SK-N-SH treated with all-trans-retinoic acid at 6 μM for 48 hours (cell line): Measurements from ENCODE around the gene DUXA.

ENCODE experiments used
- ARNTL ChIP-seq: fragments of 450-650 bp; formaldehyde crosslinking; IDR thresholded peaks from 2 replicates; pipeline ENCODE4 v1.5.0; 2020; ENCODE audit warnings: low read depth, mild to moderate bottlenecking, moderate library complexity, borderline replicate concordance
- CSDC2 ChIP-seq: fragments of 250-450 bp; sonication (Bioruptor Pico); IDR thresholded peaks from 2 replicates; pipeline ENCODE4 v1.5.0; 2020; ENCODE audit warnings: mild to moderate bottlenecking, moderate library complexity
- ESRRG ChIP-seq: fragments of 250-450 bp; sonication (Bioruptor Pico); IDR thresholded peaks from 2 replicates; pipeline ENCODE4 v1.6.1; 2021; ENCODE audit warnings: mild to moderate bottlenecking
- GLIS3 ChIP-seq: fragments of 250-450 bp; sonication (Bioruptor Pico); IDR thresholded peaks from 2 replicates; pipeline ENCODE4 v1.5.0; 2020; ENCODE audit warnings: mild to moderate bottlenecking, moderate library complexity
- OSR1 ChIP-seq: fragments of 250-450 bp; sonication (Bioruptor Pico); IDR thresholded peaks from 2 replicates; pipeline ENCODE4 v1.8.0; 2022; ENCODE audit warnings: moderate library complexity, mild to moderate bottlenecking, inconsistent platforms
- SNAI2 ChIP-seq: fragments of 250-450 bp; sonication (Bioruptor Pico); IDR thresholded peaks from 2 replicates; pipeline ENCODE4 v1.5.0; 2020; ENCODE audit warnings: mild to moderate bottlenecking, moderate library complexity
- ZFP30 ChIP-seq: fragments of 450-650 bp; formaldehyde crosslinking; IDR thresholded peaks from 2 replicates; pipeline ENCODE4 v1.5.0; 2022; ENCODE audit warnings: mild to moderate bottlenecking, moderate library complexity
- ZNF565 ChIP-seq: fragments of 450-650 bp; formaldehyde crosslinking; conservative IDR thresholded peaks from 2 replicates; pipeline ENCODE4 v1.5.0; 2020; ENCODE audit warnings: low read depth, mild to moderate bottlenecking, moderate library complexity
- ZNF70 ChIP-seq: fragments of 450-650 bp; formaldehyde crosslinking; IDR thresholded peaks from 2 replicates; pipeline ENCODE4 v1.5.0; 2020; ENCODE audit warnings: mild to moderate bottlenecking, moderate library complexity
- ZNF8 ChIP-seq: fragments of 450-650 bp; formaldehyde crosslinking; IDR thresholded peaks from 2 replicates; pipeline ENCODE4 v1.5.0; 2020; ENCODE audit warnings: mild to moderate bottlenecking, moderate library complexity
- TF ChIP-seq, protein P1 (sequence below): fragments of 250-450 bp; sonication (Bioruptor Pico); IDR thresholded peaks from 2 replicates; pipeline ENCODE4 v1.5.0; 2020; ENCODE audit warnings: mild to moderate bottlenecking, moderate library complexity
- TF ChIP-seq, protein P2 (sequence below): fragments of 250-450 bp; sonication (Bioruptor Pico); IDR thresholded peaks from 2 replicates; pipeline ENCODE4 v1.8.0; 2020; ENCODE audit warnings: mild to moderate bottlenecking, moderate library complexity, borderline replicate concordance
- TF ChIP-seq, protein P3 (sequence below): fragments of 250-450 bp; sonication (Bioruptor Pico); IDR thresholded peaks from 2 replicates; pipeline ENCODE4 v1.5.1; 2021; ENCODE audit warnings: mild to moderate bottlenecking, moderate library complexity

DNA sequence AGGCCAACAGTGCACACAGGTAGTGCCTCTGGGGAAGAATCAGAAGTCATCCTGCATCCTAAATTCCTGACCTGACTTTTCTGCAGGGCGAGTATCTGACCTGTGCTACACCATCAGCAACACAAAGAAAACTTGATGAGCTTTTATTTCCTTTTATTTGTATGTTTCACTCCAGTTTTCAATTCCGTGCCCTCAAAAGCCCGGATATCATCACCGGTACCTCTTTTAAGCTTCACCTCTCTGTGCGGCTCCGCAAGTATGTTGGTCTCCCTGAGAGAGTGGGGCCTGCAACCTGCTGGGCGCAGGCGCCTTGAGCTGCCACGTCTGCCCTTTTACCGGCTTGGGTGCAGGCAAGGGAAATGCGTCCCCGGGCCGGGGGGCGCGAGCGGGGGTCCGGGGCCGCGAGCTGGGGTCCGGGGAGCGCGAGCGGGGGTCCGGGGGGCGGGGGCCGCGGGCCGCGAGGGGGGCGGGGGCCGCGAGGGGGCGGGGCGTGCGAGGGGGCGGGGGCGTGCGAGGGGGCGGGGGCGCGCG lies 4.3 kb upstream of the DUXA start:
- TF ChIP-seq SNAI2 (CRISPR knock-in tag): no peak
- TF ChIP-seq ZFP30: no peak
- TF ChIP-seq, protein P1, sequence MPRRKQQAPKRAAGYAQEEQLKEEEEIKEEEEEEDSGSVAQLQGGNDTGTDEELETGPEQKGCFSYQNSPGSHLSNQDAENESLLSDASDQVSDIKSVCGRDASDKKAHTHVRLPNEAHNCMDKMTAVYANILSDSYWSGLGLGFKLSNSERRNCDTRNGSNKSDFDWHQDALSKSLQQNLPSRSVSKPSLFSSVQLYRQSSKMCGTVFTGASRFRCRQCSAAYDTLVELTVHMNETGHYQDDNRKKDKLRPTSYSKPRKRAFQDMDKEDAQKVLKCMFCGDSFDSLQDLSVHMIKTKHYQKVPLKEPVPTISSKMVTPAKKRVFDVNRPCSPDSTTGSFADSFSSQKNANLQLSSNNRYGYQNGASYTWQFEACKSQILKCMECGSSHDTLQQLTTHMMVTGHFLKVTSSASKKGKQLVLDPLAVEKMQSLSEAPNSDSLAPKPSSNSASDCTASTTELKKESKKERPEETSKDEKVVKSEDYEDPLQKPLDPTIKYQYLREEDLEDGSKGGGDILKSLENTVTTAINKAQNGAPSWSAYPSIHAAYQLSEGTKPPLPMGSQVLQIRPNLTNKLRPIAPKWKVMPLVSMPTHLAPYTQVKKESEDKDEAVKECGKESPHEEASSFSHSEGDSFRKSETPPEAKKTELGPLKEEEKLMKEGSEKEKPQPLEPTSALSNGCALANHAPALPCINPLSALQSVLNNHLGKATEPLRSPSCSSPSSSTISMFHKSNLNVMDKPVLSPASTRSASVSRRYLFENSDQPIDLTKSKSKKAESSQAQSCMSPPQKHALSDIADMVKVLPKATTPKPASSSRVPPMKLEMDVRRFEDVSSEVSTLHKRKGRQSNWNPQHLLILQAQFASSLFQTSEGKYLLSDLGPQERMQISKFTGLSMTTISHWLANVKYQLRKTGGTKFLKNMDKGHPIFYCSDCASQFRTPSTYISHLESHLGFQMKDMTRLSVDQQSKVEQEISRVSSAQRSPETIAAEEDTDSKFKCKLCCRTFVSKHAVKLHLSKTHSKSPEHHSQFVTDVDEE (CRISPR knock-in tag): no peak
- TF ChIP-seq ARNTL: no peak
- TF ChIP-seq ZNF70 (CRISPR knock-in tag): no peak
- no peak for TF ChIP-seq CSDC2 (CRISPR knock-in tag)
- TF ChIP-seq, protein P2, sequence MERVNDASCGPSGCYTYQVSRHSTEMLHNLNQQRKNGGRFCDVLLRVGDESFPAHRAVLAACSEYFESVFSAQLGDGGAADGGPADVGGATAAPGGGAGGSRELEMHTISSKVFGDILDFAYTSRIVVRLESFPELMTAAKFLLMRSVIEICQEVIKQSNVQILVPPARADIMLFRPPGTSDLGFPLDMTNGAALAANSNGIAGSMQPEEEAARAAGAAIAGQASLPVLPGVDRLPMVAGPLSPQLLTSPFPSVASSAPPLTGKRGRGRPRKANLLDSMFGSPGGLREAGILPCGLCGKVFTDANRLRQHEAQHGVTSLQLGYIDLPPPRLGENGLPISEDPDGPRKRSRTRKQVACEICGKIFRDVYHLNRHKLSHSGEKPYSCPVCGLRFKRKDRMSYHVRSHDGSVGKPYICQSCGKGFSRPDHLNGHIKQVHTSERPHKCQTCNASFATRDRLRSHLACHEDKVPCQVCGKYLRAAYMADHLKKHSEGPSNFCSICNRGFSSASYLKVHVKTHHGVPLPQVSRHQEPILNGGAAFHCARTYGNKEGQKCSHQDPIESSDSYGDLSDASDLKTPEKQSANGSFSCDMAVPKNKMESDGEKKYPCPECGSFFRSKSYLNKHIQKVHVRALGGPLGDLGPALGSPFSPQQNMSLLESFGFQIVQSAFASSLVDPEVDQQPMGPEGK (CRISPR knock-in tag): no peak
- TF ChIP-seq GLIS3 (CRISPR knock-in tag): no peak
- no peak for TF ChIP-seq OSR1 (CRISPR knock-in tag)
- no peak for TF ChIP-seq ZNF565 (CRISPR knock-in tag)
- TF ChIP-seq, protein P3, sequence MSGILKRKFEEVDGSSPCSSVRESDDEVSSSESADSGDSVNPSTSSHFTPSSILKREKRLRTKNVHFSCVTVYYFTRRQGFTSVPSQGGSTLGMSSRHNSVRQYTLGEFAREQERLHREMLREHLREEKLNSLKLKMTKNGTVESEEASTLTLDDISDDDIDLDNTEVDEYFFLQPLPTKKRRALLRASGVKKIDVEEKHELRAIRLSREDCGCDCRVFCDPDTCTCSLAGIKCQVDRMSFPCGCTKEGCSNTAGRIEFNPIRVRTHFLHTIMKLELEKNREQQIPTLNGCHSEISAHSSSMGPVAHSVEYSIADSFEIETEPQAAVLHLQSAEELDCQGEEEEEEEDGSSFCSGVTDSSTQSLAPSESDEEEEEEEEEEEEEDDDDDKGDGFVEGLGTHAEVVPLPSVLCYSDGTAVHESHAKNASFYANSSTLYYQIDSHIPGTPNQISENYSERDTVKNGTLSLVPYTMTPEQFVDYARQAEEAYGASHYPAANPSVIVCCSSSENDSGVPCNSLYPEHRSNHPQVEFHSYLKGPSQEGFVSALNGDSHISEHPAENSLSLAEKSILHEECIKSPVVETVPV (CRISPR knock-in tag): no peak
- TF ChIP-seq ZNF8: no peak
- TF ChIP-seq ESRRG (CRISPR knock-in tag): no peak
